Peyer's patch (tissue), 4 donors: ENCODE results near the gene HHAT. TPM values are rescaled to one million over a fixed set of nuclear protein-coding genes. Genes with fewer than 3 reads are reported as not detected.

Source experiments
- DNase-seq, 3 donors: peaks; one replicate each; pipeline ENCODE4 v3.0.0-alpha.2; 2017 to 2019
- H3K27ac ChIP-seq, 4 donors: fragments of 200-600 bp; sonication (generic); one replicate each; pipeline ENCODE4 v1.5.1; 2016 to 2019
- H3K27me3 ChIP-seq, 2 donors: fragments of 200-600 bp; sonication (generic); one replicate each; pipeline ENCODE4 v1.5.1; 2019
- H3K36me3 ChIP-seq, 3 donors: fragments of 200-600 bp; sonication (generic); one replicate each; pipeline ENCODE4 v1.5.1; 2016 to 2019
- H3K4me1 ChIP-seq, 4 donors: fragments of 200-600 bp; sonication (generic); one replicate each; pipeline ENCODE4 v1.5.1; 2016 to 2019
- H3K4me3 ChIP-seq, 4 donors: fragments of 200-600 bp; sonication (generic); 1 replicate in 3 of 4; 2 replicates in 1 of 4; pipeline ENCODE4 v1.5.1; 2016 to 2019; ENCODE audit warnings: mild to moderate bottlenecking in 1 of 4
- H3K9me3 ChIP-seq, 4 donors: fragments of 200-600 bp; sonication (generic); one replicate each; pipeline ENCODE4 v1.5.1; 2016 to 2019; ENCODE audit warnings: mild to moderate bottlenecking in 1 of 4
- POLR2A ChIP-seq, 2 donors: fragments of 450-650 bp; IDR thresholded peaks; one replicate each; pipeline ENCODE4 v1.5.1; 2017; ENCODE audit warnings: antibody characterized with exemption in 2 of 2, mild to moderate bottlenecking in 2 of 2, moderate library complexity in 2 of 2
- total RNA-seq, 4 donors: library from RNA; depleted of rRNA; stranded (reverse); fragments of >200 nt; gene quantifications; one replicate each; pipeline ENCODE4 v1.1.0, GENCODE V29; 2016
- TF ChIP-seq, protein P1 (sequence below), 6 experiments: fragments of 450-650 bp in 4 of 6; fragments of 200-600 bp in 2 of 6; sonication (generic) in 1 of 6; IDR thresholded peaks; one replicate each; pipeline ENCODE4 v1.5.1; 2017 to 2019; ENCODE audit warnings: antibody characterized with exemption in 6 of 6, mild to moderate bottlenecking in 3 of 6, moderate library complexity in 1 of 6

The HHAT gene
- total RNA-seq, 4 donors from 2014 or later = 2.3 to 16.9 (median 7.3) TPM

- no peak overlapping the region for H3K4me3 ChIP-seq
- peaks cover 0 to 6% (median 0%) of the 10 kb centered on the region in 4 donors for H3K4me1 ChIP-seq
- no peak for DNase-seq
- H3K27ac ChIP-seq = no peak overlapping the region
- no peaks in the 10 kb centered on the region for H3K27me3 ChIP-seq
- H3K36me3 ChIP-seq = no peaks in the 10 kb centered on the region
- no peaks in the 10 kb centered on the region for H3K9me3 ChIP-seq
- no peak for TF ChIP-seq POLR2A (IDR thresholded peaks at IDR 0.05)
- TF ChIP-seq, protein P1, sequence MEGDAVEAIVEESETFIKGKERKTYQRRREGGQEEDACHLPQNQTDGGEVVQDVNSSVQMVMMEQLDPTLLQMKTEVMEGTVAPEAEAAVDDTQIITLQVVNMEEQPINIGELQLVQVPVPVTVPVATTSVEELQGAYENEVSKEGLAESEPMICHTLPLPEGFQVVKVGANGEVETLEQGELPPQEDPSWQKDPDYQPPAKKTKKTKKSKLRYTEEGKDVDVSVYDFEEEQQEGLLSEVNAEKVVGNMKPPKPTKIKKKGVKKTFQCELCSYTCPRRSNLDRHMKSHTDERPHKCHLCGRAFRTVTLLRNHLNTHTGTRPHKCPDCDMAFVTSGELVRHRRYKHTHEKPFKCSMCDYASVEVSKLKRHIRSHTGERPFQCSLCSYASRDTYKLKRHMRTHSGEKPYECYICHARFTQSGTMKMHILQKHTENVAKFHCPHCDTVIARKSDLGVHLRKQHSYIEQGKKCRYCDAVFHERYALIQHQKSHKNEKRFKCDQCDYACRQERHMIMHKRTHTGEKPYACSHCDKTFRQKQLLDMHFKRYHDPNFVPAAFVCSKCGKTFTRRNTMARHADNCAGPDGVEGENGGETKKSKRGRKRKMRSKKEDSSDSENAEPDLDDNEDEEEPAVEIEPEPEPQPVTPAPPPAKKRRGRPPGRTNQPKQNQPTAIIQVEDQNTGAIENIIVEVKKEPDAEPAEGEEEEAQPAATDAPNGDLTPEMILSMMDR (IDR thresholded peaks at IDR 0.05) = no peak
Observed at GRCh38 chr1:210358626-210359025, 29.9 kb downstream of the HHAT start.

DNA sequence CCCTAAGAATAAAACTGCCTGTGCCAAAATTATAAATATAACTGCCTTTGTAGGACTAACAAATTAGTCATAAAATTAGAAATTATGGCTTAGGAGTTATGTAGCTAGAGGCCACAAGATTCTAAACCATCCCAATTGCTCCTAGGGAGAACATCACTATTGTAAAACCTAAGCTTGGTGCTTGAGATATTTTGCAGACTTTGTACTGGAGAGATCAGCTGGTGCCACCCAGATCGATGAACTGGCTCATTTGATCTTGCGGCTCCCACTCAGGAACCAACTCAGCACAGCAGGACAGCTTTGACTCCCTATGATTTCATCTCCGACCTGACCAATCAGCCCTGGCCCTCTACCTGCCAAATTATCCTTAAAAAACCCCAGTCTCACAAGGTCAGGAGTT lies 30.6 kb downstream of the HHAT start:
- Histone ChIP-seq H3K4me1 (peaks cover 0 to 6% (median 0%) of the 10 kb centered on the region in 4 donors), H3K27ac (no peak overlapping the region), H3K9me3 (no peaks in the 10 kb centered on the region), H3K27me3 (no peaks in the 10 kb centered on the region), H3K36me3 (no peaks in the 10 kb centered on the region), H3K4me3 (no peak overlapping the region)
- TF ChIP-seq, protein P1 (IDR thresholded peaks at IDR 0.05) = no peak
- no peak for TF ChIP-seq POLR2A (IDR thresholded peaks at IDR 0.05)
- DNase-seq = no peak

DNA sequence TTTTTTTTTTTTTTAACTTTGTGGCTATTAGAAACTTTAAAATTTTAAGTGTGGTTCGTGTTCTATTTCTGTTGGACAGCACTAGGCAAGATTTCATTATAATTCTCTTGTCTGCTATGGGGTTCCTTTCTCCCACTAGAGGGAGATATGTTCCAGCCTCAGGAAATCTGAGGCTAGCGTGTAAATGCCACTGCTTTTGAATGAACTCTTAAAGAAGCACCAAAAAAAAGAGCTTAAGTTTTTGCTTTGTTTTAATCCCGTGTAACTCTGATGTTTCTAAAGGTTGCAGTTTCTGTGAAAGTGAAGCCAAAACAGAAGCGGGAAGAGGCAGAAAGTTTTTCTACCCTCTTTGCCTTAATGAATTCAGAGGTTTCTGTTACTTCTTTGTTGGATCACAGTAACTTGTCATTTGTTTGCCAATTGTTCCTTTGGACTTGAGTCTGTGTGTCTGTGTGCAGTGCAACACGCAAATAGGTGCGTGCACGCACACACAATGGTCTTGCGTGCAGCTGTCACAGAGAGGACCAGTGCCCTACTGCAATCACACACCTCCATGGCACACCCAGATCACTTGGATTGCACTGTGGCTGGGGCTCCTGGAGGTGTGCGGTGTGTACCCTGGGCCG lies 32.3 kb downstream of the HHAT start:
- DNase-seq = no peak
- Histone ChIP-seq H3K4me3 (no peak overlapping the region), H3K9me3 (no peaks in the 10 kb centered on the region), H3K36me3 (no peaks in the 10 kb centered on the region), H3K4me1 (peaks cover 0 to 6% (median 0%) of the 10 kb centered on the region in 4 donors), H3K27me3 (no peaks in the 10 kb centered on the region), H3K27ac (no peak overlapping the region)
- TF ChIP-seq POLR2A (IDR thresholded peaks at IDR 0.05) = no peak
- TF ChIP-seq, protein P1 (IDR thresholded peaks at IDR 0.05) = peak in 5 of 6 experiments; percentile 49 to 53 (median 51)

DNA sequence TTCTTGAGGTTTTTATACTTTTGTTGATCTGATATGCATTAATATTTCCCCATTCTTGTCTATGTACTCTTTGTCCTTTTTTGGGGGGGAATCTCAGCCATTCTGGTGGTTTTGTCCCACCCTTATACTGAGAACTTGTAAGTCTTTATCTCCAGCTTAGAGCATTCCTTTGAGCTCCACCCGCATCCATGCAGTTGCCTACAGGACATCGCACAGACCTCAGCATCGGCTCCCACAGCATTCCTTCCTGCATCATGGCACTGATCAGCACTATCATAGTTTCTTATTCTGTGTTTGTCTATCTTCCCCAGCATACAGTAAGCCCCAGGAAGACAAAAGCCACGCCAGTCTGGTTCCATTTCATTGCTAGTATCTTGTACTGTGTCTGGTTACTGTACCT lies 33.0 kb downstream of the HHAT start:
- Histone ChIP-seq H3K4me1 (peaks cover 0 to 6% (median 0%) of the 10 kb centered on the region in 4 donors), H3K9me3 (no peaks in the 10 kb centered on the region), H3K27me3 (no peaks in the 10 kb centered on the region), H3K27ac (no peak overlapping the region), H3K4me3 (no peak overlapping the region), H3K36me3 (no peaks in the 10 kb centered on the region)
- no peak for DNase-seq
- TF ChIP-seq, protein P1 (IDR thresholded peaks at IDR 0.05) = no peak
- TF ChIP-seq POLR2A (IDR thresholded peaks at IDR 0.05) = no peak

GRCh38 chr1:210362526-210362925 lies 33.8 kb downstream of the HHAT start:
- H3K4me3 ChIP-seq = no peak overlapping the region
- TF ChIP-seq POLR2A (IDR thresholded peaks at IDR 0.05) = no peak
- TF ChIP-seq, protein P1 (IDR thresholded peaks at IDR 0.05) = no peak
- H3K36me3 ChIP-seq = no peaks in the 10 kb centered on the region
- no peaks in the 10 kb centered on the region for H3K27me3 ChIP-seq
- peak overlapping the region in 2 of 4 donors; percentile 40 to 51 for H3K27ac ChIP-seq
- DNase-seq = no peak
- peaks cover 0 to 6% (median 0%) of the 10 kb centered on the region in 4 donors for H3K4me1 ChIP-seq
- H3K9me3 ChIP-seq = no peaks in the 10 kb centered on the region
